ENCODE results near the gene AOPEP.

The AOPEP gene

DNA sequence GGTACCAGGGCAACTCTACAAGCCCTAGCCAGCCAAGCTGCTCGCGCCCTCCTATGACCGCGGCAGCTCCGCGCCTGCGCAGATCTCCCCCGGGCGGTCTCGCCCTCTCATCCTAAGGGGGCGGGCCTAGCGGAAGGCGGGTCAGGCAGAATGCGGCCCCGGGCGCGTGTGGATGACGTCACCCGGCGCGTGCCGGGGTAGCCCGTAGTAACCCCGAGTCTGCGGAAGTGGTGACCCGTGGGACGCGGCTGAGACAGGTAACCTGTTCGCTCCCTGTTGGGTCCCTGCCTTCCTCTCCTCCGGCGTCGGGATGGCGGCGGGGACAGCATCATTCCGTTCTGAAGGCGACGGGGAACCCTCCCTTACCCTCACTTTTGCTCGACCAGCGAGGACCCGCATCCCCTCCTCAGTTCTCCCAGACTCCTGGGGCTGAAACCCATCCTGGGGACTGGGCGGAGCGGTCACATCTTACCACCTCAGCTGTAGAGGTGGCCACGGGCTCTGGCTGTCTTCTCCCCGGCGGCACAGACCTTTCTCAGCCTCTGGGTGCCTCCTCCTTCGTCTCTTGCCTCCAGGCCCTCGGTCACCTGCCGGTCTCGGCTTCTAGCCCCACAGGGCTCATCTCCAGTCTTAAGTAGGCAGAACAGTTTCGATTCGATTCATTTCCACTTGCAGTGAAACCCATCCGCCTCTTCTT, at the start of gene AOPEP:
Gene AOPEP, plus strand, starts transcription at position 205 of the 697 bp plus-strand sequence. CDS start 33,085 bp downstream, outside the sequence.
- DNase-seq (ENCODE audit: low spot score): peak; percentile 100
- ChIA-PET POLR2A (ENCODE audit: low non-redundant PET) (interaction anchor here (0.6 kb wide), 1 partner anchor 392 kb away, joined by 6 read pairs; no protein-coding TSS in a partner anchor), CTCF (interaction anchor here (0.6 to 2.2 kb wide), 5 partner anchors 10 to 401 kb away, joined by 3 to 15 read pairs (median 3); no protein-coding TSS in a partner anchor)
- TF ChIP-seq CTCF (conservative IDR thresholded peaks at IDR 0.05; ENCODE audit: low read depth): no peak
- H3K27ac ChIP-seq: peak within 1 kb of the TSS; percentile 69

- H3K27ac ChIP-seq: no peak overlapping the region
- ChIA-PET POLR2A (ENCODE audit: low non-redundant PET) (no interaction called here), CTCF (interaction anchor here (1.0 to 2.2 kb wide), 3 partner anchors 8 to 450 kb away, joined by 3 to 8 read pairs (median 5); no protein-coding TSS in a partner anchor)
- TF ChIP-seq CTCF (conservative IDR thresholded peaks at IDR 0.05; ENCODE audit: low read depth): no peak
- DNase-seq (ENCODE audit: low spot score): no peak
Observed at GRCh38 chr9:94677929-94678328, 48.6 kb upstream of the AOPEP start.

DNA sequence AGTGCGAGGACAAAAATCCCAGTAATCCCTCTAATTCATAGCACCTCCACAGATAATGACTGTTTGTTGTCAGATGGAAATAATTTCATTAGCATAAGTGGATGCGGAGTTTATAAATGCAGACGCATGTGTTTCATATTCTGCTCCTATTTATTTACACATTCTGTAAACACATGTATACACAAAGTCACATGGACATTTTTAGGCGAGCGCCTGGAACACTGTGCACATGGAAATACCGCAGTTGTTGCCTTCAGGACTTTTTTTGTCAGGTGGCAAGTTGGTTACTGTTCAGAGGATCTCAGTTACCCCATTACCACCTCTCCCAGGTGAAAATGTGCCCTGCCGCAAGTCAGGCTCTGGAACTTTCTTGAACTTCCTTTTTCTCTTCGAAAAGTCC, 46.9 kb upstream of the AOPEP start:
- no peak for TF ChIP-seq CTCF (conservative IDR thresholded peaks at IDR 0.05; ENCODE audit: low read depth)
- H3K27ac ChIP-seq: no peak overlapping the region
- ChIA-PET POLR2A (ENCODE audit: low non-redundant PET) (no interaction called here), CTCF (interaction anchor here (0.9 to 2.8 kb wide), 6 partner anchors 10 to 997 kb away, joined by 3 to 132 read pairs (median 4); no protein-coding TSS in a partner anchor)
- no peak for DNase-seq (ENCODE audit: low spot score)

DNA sequence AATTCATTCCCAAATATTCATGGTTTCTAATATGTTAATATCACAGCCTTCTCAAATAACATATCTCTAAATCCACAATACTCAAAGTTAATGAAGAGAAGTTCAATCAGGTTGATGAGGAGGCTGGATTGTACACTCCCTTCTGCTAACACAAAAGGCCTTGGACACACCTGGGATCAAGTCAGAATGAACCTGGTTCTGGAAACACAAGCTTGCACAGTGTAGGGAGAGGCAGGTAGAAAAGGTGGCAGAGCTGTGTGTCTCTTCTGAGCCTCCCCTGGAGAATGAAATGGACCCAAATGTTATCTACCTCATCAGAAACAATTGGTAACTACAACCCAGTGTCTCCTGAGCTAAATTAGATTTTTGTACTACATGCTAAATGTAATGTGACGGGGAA, 46.5 kb upstream of the AOPEP start:
- no peak for TF ChIP-seq CTCF (conservative IDR thresholded peaks at IDR 0.05; ENCODE audit: low read depth)
- CTCF ChIA-PET: interaction anchor here (0.6 to 2.8 kb wide), 9 partner anchors 10 to 1438 kb away, joined by 3 to 132 read pairs (median 5); no protein-coding TSS in a partner anchor
- DNase-seq (ENCODE audit: low spot score): no peak
- H3K27ac ChIP-seq: no peak overlapping the region
- POLR2A ChIA-PET (ENCODE audit: low non-redundant PET): no interaction called here

DNA sequence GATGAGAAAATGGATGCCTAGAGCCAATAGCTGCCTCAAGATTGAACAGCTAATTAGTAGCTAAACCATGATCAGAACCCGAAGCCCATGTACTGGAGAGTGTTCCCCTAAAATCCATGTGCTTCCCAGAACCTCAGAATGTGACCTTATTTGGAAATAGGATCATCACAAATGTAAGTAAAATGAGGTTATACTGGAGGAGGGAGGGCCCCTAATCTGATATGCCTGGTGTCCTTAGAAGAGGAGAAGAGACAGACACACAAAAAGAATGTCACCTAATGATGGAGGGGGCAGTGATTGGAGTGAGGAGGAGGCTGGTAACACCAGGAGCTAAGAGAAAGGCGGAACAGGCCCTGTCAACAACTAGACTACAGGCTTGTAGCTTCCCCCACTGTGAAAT, 45.9 kb upstream of the AOPEP start:
- CTCF ChIA-PET: interaction anchor here (0.6 to 2.8 kb wide), 28 partner anchors 8 to 1438 kb away, joined by 3 to 132 read pairs (median 4); partner anchors contain the start of gene AOPEP
- TF ChIP-seq CTCF (conservative IDR thresholded peaks at IDR 0.05; ENCODE audit: low read depth): no peak
- DNase-seq (ENCODE audit: low spot score): no peak
- POLR2A ChIA-PET (ENCODE audit: low non-redundant PET): no interaction called here
- H3K27ac ChIP-seq: no peak overlapping the region

GRCh38 chr9:94681508-94681907, 45.0 kb upstream of the AOPEP start:
- CTCF ChIA-PET: interaction anchor here (0.5 to 2.8 kb wide), 48 partner anchors 8 to 1600 kb away, joined by 3 to 132 read pairs (median 4); partner anchors contain the start of genes AOPEP and PCAT7

More at GRCh38 chr9:94681508-94681907, 45.0 kb upstream of the AOPEP start:
- peak; percentile 94 for TF ChIP-seq CTCF (conservative IDR thresholded peaks at IDR 0.05; ENCODE audit: low read depth)
- peak; percentile 88 for DNase-seq (ENCODE audit: low spot score)
- POLR2A ChIA-PET (ENCODE audit: low non-redundant PET): no interaction called here
- H3K27ac ChIP-seq: no peak overlapping the region
